ENCODE data around the gene EXOC2.

DNA sequence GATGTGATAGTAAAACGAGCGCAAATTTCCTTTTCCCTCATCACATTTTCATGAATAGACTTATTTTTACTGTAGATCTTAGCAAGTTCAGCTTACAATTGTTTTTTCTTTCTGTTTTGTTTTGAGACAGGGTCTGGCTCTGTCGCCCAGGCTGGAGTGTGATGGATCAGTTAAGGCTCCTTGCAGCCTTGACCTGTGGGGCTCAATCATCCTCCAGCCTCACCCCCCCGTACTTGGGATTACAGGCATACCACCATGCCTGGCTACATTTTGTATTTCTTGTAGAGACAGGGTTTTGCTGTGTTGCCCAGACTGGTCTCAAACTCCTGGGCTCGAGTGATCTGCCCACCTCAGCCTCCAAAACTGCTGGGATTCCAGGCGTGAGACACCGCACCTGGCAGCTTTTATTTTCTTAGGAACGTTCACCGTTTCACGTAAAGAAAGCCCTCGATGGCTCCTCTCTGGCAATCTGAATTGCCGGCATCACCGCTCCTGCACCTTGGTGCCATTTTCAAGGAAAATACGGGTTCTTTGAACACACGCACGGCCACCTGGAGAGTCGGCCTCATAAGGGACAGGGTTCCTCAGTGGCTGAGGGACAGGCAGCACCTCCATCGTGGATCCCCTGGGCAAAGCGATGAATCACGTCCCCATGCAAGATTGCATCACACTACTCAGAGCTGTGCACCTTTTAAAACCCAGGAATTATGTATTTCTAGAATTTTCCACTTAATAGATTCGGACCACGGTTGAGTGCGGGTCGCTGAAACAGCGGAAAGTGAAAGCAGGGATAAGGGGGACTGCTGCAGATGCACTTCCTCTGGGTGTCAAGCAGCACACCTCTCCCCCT lies 222.7 kb downstream of the EXOC2 start:
- TF ChIP-seq, protein P1, sequence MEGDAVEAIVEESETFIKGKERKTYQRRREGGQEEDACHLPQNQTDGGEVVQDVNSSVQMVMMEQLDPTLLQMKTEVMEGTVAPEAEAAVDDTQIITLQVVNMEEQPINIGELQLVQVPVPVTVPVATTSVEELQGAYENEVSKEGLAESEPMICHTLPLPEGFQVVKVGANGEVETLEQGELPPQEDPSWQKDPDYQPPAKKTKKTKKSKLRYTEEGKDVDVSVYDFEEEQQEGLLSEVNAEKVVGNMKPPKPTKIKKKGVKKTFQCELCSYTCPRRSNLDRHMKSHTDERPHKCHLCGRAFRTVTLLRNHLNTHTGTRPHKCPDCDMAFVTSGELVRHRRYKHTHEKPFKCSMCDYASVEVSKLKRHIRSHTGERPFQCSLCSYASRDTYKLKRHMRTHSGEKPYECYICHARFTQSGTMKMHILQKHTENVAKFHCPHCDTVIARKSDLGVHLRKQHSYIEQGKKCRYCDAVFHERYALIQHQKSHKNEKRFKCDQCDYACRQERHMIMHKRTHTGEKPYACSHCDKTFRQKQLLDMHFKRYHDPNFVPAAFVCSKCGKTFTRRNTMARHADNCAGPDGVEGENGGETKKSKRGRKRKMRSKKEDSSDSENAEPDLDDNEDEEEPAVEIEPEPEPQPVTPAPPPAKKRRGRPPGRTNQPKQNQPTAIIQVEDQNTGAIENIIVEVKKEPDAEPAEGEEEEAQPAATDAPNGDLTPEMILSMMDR (IDR thresholded peaks at IDR 0.05): no peak
- TF ChIP-seq POLR2A (IDR thresholded peaks at IDR 0.05; ENCODE audit: low read depth) (no peak), POLR2AphosphoS5 (IDR thresholded peaks at IDR 0.05) (no peak)

All from esophagus muscularis mucosa (tissue), 3 donors.